GM23338 (cell line): ENCODE results near the gene STX1A. TPM values are rescaled to one million over a fixed set of nuclear protein-coding genes. Genes with fewer than 3 reads are reported as not detected.
"Not testable (repeated sequence)": the region's sequence is repeated elsewhere in the genome, so short reads cannot be mapped to it uniquely, and the experiment has no call there.

ENCODE experiments used
- ATAC-seq: fragments of 200-7000 bp; cut with Tn5 transposase; 3 replicates; pipeline ENCODE4 v1.9.1; 2020
- DNase-seq: peaks from one replicate; pipeline ENCODE4 v3.0.0-alpha.2; 2015; ENCODE audit warnings: low spot score
- H2AFZ ChIP-seq: fragments of 200-600 bp; sonication (generic); 2 replicates; pipeline ENCODE4 v1.8.0; 2016; ENCODE audit warnings: antibody characterized with exemption, mild to moderate bottlenecking, moderate library complexity
- H3F3A ChIP-seq: fragments of 200-600 bp; sonication (generic); replicated peaks from 2 replicates; pipeline ENCODE4 v1.8.0; 2017; ENCODE audit warnings: antibody characterized with exemption, mixed run types, low read depth
- H3K27ac ChIP-seq: fragments of 200-600 bp; sonication (generic); 2 replicates; pipeline ENCODE4 v1.6.1; 2016; ENCODE audit warnings: low read depth
- H3K27me3 ChIP-seq: fragments of 200-600 bp; sonication (generic); 2 replicates; pipeline ENCODE4 v1.8.0; 2016; ENCODE audit warnings: mild to moderate bottlenecking, mixed run types, moderate library complexity; ENCODE audit not compliant: insufficient read depth
- H3K36me3 ChIP-seq: fragments of 200-600 bp; sonication (generic); 2 replicates; pipeline ENCODE4 v1.8.0; 2016; ENCODE audit warnings: mild to moderate bottlenecking; ENCODE audit not compliant: insufficient read depth
- H3K4me1 ChIP-seq: fragments of 200-600 bp; sonication (generic); 2 replicates; pipeline ENCODE4 v1.8.0; 2016; ENCODE audit warnings: mild to moderate bottlenecking, moderate library complexity; ENCODE audit not compliant: insufficient read depth
- H3K4me2 ChIP-seq: fragments of 200-600 bp; sonication (generic); 2 replicates; pipeline ENCODE4 v1.7.1; 2017; ENCODE audit warnings: mixed run types
- H3K4me3 ChIP-seq: fragments of 200-600 bp; sonication (generic); 2 replicates; pipeline ENCODE4 v1.6.1; 2016; ENCODE audit warnings: mixed run types
- H3K79me2 ChIP-seq: fragments of 200-600 bp; sonication (generic); replicated peaks from 2 replicates; pipeline ENCODE4 v1.8.0; 2017; ENCODE audit warnings: mild to moderate bottlenecking; ENCODE audit not compliant: insufficient read depth
- H3K9me2 ChIP-seq: fragments of 200-600 bp; sonication (generic); 2 replicates; pipeline ENCODE4 v1.8.0; 2017; ENCODE audit not compliant: insufficient read depth
- H4K20me1 ChIP-seq: fragments of 200-600 bp; sonication (generic); replicated peaks from 2 replicates; pipeline ENCODE4 v1.8.0; 2017; ENCODE audit warnings: mild to moderate bottlenecking; ENCODE audit not compliant: insufficient read depth
- H3K27ac Mint-ChIP-seq: 2 replicates; pipeline ENCODE4 v1.8.0; 2020; ENCODE audit warnings: inconsistent platforms, mild to moderate bottlenecking, moderate library complexity, mixed read lengths
- H3K27me3 Mint-ChIP-seq: 3 replicates; pipeline ENCODE4 v1.8.0; 2022; ENCODE audit warnings: low read depth, mild to moderate bottlenecking, moderate library complexity, mixed read lengths, inconsistent platforms; ENCODE audit not compliant: insufficient read depth, poor library complexity
- H3K36me3 Mint-ChIP-seq: 3 replicates; pipeline ENCODE4 v1.8.0; 2021; ENCODE audit warnings: low read depth, mild to moderate bottlenecking, inconsistent platforms, moderate library complexity, mixed read lengths
- H3K4me1 Mint-ChIP-seq: 3 replicates; pipeline ENCODE4 v1.8.0; 2020; ENCODE audit warnings: mild to moderate bottlenecking, inconsistent platforms, mixed read lengths
- H3K4me3 Mint-ChIP-seq: 3 replicates; pipeline ENCODE4 v1.8.0; 2021; ENCODE audit warnings: moderate library complexity, mild to moderate bottlenecking, inconsistent platforms, mixed read lengths
- H3K9me3 Mint-ChIP-seq: 3 replicates; pipeline ENCODE4 v1.8.0; 2020; ENCODE audit warnings: moderate library complexity, mild to moderate bottlenecking, inconsistent platforms, mixed read lengths
- ETS1 ChIP-seq: IDR thresholded peaks from 2 replicates; pipeline ENCODE4 v1.6.1; 2016; ENCODE audit warnings: antibody characterized with exemption
- EZH2phosphoT487 ChIP-seq: fragments of 200-600 bp; sonication (generic); IDR thresholded peaks from one replicate; pipeline ENCODE4 v1.8.1; 2018; ENCODE audit warnings: antibody characterized with exemption; ENCODE audit not compliant: unreplicated experiment
- polyA plus RNA-seq: library from polyadenylated mRNA; unstranded; fragments of >200 nt; fragmentation: Nextera tagmentation; extraction: Ambion mirVana; gene quantifications from 2 replicates; pipeline ENCODE4 v1.2.1, GENCODE V29; 2016
- total RNA-seq: library from RNA; depleted of rRNA; stranded (reverse); fragments of >200 nt; shearing (Covaris generic); gene quantifications from 2 replicates; pipeline ENCODE4 v1.2.3, GENCODE V29; 2014
- TF ChIP-seq, protein P1 (sequence below): fragments of 250-450 bp; sonication (Bioruptor Pico); IDR thresholded peaks from 2 replicates; pipeline ENCODE4 v1.5.0; 2020; ENCODE audit warnings: mild to moderate bottlenecking, moderate library complexity
- TF ChIP-seq, protein P2 (sequence below), 2 experiments: fragments of 200-600 bp in 1 of 2; sonication (generic) in 1 of 2; conservative IDR thresholded peaks; 2 replicates each; pipeline versions ENCODE4 v1.5.1 to v1.6.1; 2016 to 2017; ENCODE audit warnings: antibody characterized with exemption in 2 of 2, low read depth in 2 of 2, mild to moderate bottlenecking in 2 of 2, moderate library complexity in 1 of 2

STX1A gene
- total and polyA plus RNA-seq, 2 experiments from 2014 or later = 9.1 to 19.8 TPM

DNA sequence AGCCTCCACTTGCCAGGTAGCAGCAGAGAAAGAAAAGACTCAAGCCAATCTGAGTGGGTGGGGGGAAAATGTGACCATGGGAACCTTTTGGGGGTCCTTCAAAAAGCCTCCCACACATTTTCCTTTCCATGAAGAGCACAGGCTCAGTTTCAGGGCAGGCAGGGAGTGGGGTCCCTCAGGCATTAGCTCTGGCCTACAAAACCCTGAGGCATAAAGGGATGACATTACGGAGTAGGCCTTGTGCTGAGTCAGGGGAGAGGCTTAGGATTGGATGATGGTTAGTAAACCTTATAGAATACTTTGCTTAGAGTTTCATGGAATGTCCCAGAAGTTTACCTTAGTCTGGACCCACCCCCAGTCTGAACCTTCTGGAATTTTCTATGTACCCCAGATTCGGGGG is 39.8 kb downstream of the STX1A start (continued):
- TF ChIP-seq, protein P1, sequence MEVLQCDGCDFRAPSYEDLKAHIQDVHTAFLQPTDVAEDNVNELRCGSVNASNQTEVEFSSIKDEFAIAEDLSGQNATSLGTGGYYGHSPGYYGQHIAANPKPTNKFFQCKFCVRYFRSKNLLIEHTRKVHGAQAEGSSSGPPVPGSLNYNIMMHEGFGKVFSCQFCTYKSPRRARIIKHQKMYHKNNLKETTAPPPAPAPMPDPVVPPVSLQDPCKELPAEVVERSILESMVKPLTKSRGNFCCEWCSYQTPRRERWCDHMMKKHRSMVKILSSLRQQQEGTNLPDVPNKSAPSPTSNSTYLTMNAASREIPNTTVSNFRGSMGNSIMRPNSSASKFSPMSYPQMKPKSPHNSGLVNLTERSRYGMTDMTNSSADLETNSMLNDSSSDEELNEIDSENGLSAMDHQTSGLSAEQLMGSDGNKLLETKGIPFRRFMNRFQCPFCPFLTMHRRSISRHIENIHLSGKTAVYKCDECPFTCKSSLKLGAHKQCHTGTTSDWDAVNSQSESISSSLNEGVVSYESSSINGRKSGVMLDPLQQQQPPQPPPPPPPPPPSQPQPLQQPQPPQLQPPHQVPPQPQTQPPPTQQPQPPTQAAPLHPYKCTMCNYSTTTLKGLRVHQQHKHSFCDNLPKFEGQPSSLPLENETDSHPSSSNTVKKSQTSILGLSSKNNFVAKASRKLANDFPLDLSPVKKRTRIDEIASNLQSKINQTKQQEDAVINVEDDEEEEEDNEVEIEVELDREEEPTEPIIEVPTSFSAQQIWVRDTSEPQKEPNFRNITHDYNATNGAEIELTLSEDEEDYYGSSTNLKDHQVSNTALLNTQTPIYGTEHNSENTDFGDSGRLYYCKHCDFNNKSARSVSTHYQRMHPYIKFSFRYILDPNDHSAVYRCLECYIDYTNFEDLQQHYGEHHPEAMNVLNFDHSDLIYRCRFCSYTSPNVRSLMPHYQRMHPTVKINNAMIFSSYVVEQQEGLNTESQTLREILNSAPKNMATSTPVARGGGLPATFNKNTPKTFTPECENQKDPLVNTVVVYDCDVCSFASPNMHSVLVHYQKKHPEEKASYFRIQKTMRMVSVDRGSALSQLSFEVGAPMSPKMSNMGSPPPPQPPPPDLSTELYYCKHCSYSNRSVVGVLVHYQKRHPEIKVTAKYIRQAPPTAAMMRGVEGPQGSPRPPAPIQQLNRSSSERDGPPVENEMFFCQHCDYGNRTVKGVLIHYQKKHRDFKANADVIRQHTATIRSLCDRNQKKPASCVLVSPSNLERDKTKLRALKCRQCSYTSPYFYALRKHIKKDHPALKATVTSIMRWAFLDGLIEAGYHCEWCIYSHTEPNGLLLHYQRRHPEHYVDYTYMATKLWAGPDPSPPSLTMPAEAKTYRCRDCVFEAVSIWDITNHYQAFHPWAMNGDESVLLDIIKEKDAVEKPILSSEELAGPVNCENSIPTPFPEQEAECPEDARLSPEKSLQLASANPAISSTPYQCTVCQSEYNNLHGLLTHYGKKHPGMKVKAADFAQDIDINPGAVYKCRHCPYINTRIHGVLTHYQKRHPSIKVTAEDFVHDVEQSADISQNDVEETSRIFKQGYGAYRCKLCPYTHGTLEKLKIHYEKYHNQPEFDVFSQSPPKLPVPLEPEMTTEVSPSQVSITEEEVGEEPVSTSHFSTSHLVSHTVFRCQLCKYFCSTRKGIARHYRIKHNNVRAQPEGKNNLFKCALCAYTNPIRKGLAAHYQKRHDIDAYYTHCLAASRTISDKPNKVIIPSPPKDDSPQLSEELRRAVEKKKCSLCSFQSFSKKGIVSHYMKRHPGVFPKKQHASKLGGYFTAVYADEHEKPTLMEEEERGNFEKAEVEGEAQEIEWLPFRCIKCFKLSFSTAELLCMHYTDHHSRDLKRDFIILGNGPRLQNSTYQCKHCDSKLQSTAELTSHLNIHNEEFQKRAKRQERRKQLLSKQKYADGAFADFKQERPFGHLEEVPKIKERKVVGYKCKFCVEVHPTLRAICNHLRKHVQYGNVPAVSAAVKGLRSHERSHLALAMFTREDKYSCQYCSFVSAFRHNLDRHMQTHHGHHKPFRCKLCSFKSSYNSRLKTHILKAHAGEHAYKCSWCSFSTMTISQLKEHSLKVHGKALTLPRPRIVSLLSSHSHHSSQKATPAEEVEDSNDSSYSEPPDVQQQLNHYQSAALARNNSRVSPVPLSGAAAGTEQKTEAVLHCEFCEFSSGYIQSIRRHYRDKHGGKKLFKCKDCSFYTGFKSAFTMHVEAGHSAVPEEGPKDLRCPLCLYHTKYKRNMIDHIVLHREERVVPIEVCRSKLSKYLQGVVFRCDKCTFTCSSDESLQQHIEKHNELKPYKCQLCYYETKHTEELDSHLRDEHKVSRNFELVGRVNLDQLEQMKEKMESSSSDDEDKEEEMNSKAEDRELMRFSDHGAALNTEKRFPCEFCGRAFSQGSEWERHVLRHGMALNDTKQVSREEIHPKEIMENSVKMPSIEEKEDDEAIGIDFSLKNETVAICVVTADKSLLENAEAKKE (CRISPR knock-in tag) = no peak

DNA sequence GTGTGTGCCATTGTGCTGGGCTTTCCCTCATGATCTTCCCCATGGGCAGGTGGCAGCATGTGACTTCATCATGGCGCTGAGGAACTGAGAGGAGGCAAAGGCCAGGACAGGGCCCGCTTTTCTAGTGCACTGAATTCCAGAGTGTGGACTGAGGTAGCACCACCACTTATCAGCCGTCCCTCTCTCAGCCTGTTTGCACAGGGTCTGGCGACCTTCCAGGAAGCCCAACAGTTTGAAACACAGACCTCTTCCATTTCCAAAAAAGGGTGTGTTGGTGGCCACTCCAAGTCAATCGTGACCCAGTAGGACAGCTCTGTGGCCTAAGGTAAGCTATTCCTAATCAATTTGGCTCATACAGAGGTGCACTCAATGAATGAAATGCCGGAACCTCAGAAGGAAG is 40.6 kb downstream of the STX1A start:
- 0 out of 2 replicates have a peak, but pooled peaks cover 2% of the 10 kb centered on the region for H3F3A ChIP-seq
- ATAC-seq (no peak), DNase-seq (no peak)
- peaks cover 22% of the 10 kb centered on the region for H3K36me3 Mint-ChIP-seq
- no peak overlapping the region for H3K27ac Mint-ChIP-seq
- no peak overlapping the region for H3K4me2 ChIP-seq
- peaks cover 39% of the 10 kb centered on the region for H3K79me2 ChIP-seq
- no peaks in the 10 kb centered on the region for H3K27me3 ChIP-seq
- peaks cover 3% of the 10 kb centered on the region; the same call in 1 of the 2 replicates for H3K36me3 ChIP-seq
- no peak overlapping the region for H3K4me3 ChIP-seq
- no peak overlapping the region for H3K4me3 Mint-ChIP-seq
- no peak overlapping the region for H3K27ac ChIP-seq
- TF ChIP-seq EZH2phosphoT487 (no peak), ETS1 (no peak)
- peaks cover 9% of the 10 kb centered on the region for H3K4me1 ChIP-seq
- peaks cover 11% of the 10 kb centered on the region for H3K27me3 Mint-ChIP-seq
- no peaks in the 10 kb centered on the region for H3K9me3 Mint-ChIP-seq
- H2AFZ ChIP-seq = no peak overlapping the region
- H4K20me1 ChIP-seq = peaks cover 5% of the 10 kb centered on the region
- peaks cover 17% of the 10 kb centered on the region for H3K4me1 Mint-ChIP-seq
- H3K9me2 ChIP-seq = no peaks in the 10 kb centered on the region

DNA sequence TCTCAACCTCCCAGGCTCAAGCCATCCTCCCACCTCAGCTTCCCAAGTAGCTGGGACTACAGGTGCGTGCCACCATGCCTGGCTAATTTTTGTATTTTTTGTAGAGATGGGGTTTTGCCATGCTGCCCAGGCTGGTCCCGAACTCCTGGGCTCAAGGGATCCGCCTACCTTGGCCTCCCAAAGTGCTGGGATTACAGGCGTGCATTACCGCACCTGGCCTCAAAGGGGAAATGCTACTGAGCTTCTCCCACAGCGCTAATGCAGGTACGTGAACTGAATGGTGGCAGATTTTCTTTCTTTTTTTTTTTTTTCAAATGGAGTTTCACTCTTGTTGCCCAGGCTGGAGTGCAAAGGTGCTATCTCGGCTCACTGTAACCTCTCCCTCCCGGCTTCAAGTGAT is 43.4 kb downstream of the STX1A start:
- not testable (repeated sequence) for H3K9me2 ChIP-seq, H3K4me3 ChIP-seq, H3K4me3 Mint-ChIP-seq, H3K4me2 ChIP-seq, H3K4me1 ChIP-seq, H3K27me3 Mint-ChIP-seq, H2AFZ ChIP-seq, H3K9me3 Mint-ChIP-seq, H3K36me3 ChIP-seq, H3K27ac ChIP-seq, H4K20me1 ChIP-seq, H3K27ac Mint-ChIP-seq, H3F3A ChIP-seq, H3K27me3 ChIP-seq
- DNase-seq (peak; percentile 78), ATAC-seq (peak; percentile 79)
- TF ChIP-seq, protein P2, sequence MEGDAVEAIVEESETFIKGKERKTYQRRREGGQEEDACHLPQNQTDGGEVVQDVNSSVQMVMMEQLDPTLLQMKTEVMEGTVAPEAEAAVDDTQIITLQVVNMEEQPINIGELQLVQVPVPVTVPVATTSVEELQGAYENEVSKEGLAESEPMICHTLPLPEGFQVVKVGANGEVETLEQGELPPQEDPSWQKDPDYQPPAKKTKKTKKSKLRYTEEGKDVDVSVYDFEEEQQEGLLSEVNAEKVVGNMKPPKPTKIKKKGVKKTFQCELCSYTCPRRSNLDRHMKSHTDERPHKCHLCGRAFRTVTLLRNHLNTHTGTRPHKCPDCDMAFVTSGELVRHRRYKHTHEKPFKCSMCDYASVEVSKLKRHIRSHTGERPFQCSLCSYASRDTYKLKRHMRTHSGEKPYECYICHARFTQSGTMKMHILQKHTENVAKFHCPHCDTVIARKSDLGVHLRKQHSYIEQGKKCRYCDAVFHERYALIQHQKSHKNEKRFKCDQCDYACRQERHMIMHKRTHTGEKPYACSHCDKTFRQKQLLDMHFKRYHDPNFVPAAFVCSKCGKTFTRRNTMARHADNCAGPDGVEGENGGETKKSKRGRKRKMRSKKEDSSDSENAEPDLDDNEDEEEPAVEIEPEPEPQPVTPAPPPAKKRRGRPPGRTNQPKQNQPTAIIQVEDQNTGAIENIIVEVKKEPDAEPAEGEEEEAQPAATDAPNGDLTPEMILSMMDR (conservative IDR thresholded peaks at IDR 0.05; ENCODE audit: low read depth in 2 of 2) = peak; percentile 15 to 31; a peak in 2 of 4 replicates
- Mint-ChIP-seq H3K4me1 (peaks cover 13% of the 10 kb centered on the region), H3K36me3 (peaks cover 23% of the 10 kb centered on the region)
- peaks cover 17% of the 10 kb centered on the region for H3K79me2 ChIP-seq
